Jurkat, Clone E6-1 (cell line): ENCODE results near the gene ABI1. TPM values are rescaled to one million over a fixed set of nuclear protein-coding genes. Genes with fewer than 3 reads are reported as not detected.
"Not testable (repeated sequence)": the region's sequence is repeated elsewhere in the genome, so short reads cannot be mapped to it uniquely, and the experiment has no call there.

Experiments used
- DNase-seq: peaks from one replicate; pipeline ENCODE4 v3.0.0-alpha.2; 2011; ENCODE audit warnings: low read depth, low spot score
- H3K4me3 ChIP-seq: 2 replicates; pipeline ENCODE4 v1.5.1; 2011; ENCODE audit warnings: mild to moderate bottlenecking, low read length, control low read depth, moderate library complexity
- polyA plus RNA-seq: library from polyadenylated mRNA; unstranded; fragments of >200 nt; gene quantifications from one replicate; pipeline ENCODE4 v1.2.1, GENCODE V29; 2012; ENCODE audit warnings: missing spikeins; ENCODE audit not compliant: insufficient read length, insufficient read depth

The ABI1 gene
- 45.2 TPM for polyA plus RNA-seq

- H3K4me3 ChIP-seq, result peak within 1 kb of the TSS; percentile 86
- peak; percentile 99 for DNase-seq
Observed at GRCh38 chr10:26860443-26861204, at the start of gene ABI1. Gene ABI1 (minus strand): TSS chr10:26860958. CDS start chr10:26860863, 95 bp downstream.

- H3K4me3 ChIP-seq, result no peak overlapping the region
- DNase-seq, result no peak
Observed at GRCh38 chr10:26909753-26910152, 49.0 kb upstream of the ABI1 start.

DNA sequence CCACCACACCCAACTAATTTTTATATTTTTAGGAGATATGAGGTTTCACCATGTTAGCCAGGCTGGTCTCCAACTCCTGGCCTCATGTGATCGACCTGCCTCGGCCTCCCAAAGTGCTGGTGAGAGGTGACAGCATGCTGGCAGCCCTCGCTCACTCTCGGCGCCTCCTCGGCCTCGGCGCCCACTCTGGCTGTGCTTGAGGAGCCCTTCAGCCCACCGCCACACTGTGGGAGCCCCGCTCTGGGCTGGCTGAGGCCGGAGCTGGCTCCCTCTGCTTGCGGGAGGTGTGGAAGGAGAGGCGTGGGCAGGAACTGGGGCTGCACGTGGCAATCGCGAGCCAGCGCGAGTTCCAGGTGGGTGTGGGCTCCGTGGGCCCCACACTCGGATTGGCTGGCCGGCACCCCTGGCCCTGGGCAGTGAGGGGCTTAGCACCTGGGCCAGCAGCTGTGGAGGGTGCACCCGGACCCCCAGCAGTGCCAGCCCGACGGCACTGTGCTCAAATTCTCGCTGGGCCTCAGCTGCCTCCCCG is 44.6 kb upstream of the ABI1 start:
- not testable (repeated sequence) for DNase-seq

GRCh38 chr10:26903431-26904217 is 42.9 kb upstream of the ABI1 start:
- no peak for DNase-seq
- H3K4me3 ChIP-seq, result no peak overlapping the region

More for the DNA sequence above, 44.6 kb upstream of the ABI1 start:
- H3K4me3 ChIP-seq, result not testable (repeated sequence)

- not testable (repeated sequence) for DNase-seq
Observed at GRCh38 chr10:26892306-26892923, 31.7 kb upstream of the ABI1 start.

DNA sequence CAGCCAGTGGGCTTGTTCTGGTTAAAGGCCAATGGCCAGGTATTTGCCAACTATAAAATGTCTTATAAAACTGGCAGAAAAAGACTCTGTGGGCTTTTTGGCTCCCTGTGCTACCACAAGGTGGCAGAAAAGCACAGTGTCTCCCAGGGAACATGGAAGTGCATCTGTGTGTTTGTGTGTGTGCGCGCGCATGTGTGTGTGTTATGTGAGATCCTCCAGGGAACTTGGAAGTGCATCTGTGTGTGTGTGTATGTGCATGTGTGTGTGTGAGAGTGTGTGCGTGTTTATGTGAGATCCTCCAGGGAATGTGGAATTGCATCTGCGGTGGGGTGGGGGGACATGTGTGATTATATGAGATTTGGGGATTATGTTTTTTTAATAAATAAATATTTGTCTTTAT is 30.2 kb upstream of the ABI1 start:
- H3K4me3 ChIP-seq, result no peak overlapping the region
- peak; percentile 36 for DNase-seq

More at GRCh38 chr10:26892306-26892923, 31.7 kb upstream of the ABI1 start:
- H3K4me3 ChIP-seq, result not testable (repeated sequence)

GRCh38 chr10:26887611-26888215 is 27.0 kb upstream of the ABI1 start:
- DNase-seq, result no peak
- no peak overlapping the region for H3K4me3 ChIP-seq

DNA sequence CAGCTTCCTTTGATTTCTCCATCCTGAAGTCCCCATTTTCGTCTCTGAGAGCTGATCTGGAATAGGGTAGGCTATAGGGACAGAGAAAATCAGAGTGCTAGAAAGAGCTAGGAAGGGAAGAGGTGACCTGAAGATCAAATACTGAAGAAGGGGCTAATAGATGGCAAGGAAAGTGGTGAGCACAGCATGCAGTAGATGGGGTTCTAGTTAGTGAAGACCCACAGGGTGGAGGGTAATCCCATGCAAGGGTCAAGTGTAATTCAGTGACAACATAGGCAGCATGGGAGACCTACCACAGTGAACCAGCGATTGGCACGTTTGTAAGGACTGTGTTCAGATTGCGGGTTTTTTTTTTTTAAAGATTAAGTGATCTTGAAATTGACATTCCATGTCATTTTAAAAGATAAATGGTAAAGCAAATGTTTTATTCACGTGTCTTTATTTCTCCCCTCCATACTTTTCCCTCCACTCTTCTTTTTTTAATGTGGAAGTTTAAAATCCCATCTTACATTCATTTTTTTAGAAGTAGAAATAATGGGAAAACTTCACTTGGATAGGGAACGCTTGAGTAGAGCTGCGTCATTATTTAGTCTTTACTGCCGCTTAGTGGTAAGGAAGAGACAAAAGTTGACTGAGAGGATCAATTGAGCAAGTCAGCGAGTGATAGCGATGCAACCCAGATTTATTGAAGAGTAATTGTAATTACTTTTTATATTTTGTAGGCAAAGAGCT is 21.0 kb upstream of the ABI1 start:
- no peak overlapping the region for H3K4me3 ChIP-seq
- DNase-seq, result peak; percentile 47

DNA sequence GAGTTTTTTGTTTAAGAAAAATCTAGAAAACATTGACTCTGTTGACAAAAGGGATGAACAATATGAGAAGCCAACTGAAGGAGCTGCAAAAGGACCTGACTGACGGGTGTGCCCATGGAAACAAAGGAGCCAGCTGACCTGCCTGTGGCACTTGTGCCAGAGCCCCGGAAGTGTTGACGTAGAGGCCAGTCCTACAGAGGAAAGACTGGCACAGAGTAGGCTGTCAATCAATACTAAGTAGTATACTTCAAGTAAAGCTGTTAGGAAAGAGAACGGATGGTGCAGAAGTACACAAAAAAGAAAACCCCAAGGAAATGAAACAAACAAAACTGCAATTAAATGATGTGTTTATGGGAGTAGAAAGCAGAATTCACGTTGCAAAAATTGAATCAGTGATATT is 19.0 kb upstream of the ABI1 start:
- no peak for DNase-seq
- no peak overlapping the region for H3K4me3 ChIP-seq

DNA sequence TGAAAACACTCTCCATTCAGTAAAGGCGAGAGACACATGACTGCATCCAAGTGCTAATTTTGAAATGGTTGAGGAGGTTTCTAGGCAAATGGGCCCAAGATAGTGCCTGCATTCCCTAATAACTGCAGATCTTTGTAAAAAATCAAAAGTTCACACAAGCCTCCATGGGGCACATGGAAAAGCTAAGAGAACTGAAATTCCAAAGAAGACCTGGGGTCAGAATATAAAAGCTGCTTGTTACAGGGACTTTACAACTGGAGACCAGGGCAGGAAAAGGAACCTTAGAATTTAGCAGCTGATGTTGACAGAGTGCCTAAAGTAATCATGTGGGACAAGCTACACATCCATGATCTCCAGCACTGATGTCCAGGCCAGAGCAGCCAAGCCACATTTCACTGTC is 10.0 kb upstream of the ABI1 start:
- no peak overlapping the region for H3K4me3 ChIP-seq
- DNase-seq, result no peak

DNA sequence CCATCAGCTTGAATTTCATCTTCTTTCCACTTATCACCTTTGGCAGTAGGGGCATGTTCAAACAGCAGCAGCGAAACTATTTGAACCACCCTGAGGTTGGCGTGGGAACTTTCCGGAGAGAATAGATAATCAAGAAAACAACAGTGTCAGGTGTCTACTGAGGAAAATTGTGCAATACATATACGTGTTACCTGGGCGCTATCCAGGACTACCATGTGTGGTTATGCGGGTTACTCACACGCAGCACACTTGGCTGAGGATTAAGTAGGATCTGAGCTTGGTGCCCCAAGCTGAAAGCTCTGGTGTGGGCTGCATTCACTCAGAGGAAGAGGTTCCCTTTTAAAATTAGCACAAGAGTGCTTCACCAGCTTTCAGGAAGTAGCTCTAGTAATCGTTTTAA is 8.8 kb upstream of the ABI1 start:
- H3K4me3 ChIP-seq, result no peak overlapping the region
- DNase-seq, result peak; percentile 47

GRCh38 chr10:26863351-26864076 is 2.8 kb upstream of the ABI1 start:
- H3K4me3 ChIP-seq, result no peak overlapping the region
- DNase-seq, result no peak

DNA sequence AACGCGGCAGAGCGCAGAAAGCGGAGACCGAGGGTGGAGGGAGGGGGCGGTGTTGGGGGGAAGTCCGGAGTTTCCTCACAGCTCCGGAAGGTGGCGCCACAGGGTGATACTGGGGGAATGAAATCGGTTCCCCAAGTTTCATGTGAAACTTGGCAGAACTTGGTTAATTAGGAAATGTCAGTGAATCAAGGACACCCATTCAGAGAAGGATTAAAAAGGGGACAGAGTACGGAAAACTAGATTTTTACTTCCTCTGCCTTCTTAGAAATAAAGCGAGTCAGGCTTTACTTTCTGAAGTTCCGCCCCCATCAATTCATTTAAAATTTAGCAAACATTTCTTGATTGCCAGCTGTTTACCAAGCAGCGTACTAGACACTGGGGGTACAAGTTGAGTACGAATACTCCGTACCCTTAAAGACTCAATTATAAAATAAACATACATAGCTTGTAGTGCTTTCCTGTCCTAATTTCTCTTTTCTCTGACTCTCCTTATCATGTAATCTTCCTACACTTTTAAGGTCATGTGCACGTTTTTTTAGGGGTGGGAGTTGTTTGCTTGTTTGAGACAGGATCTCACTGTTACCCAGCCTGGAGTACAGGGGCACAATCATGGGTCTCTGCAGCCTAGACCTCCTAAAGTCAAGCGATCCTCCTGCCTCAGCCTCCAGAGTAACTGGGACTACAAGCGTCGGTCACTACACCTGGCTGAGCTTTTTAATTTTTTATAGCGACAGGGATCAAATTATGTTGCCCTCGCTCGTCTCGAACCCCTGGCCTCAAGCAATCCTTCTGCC is 644 bp upstream of the ABI1 start:
- DNase-seq, result no peak
- H3K4me3 ChIP-seq, result peak overlapping the region; percentile 33

DNA sequence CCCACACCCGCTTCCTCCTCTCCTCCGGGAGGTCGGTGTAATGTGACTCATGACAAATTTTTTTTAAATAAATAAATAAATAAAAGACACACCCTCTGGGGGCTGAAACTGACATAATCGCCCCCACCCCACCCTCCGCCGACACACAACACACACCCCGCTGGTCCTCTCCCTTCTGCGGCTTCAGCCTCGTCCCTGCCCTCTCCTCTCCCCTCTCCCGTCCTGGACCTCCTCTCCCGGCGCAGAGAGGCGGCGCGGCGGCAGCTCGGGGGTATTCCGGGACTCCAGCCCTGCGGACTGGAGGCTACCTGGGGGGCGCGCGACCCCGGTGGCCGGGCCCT is 686 bp downstream of the ABI1 start:
- peak; percentile 57 for DNase-seq
- H3K4me3 ChIP-seq, result peak overlapping the region; percentile 86

- peak overlapping the region; percentile 86 for H3K4me3 ChIP-seq
- DNase-seq, result peak; percentile 9
Observed at GRCh38 chr10:26859241-26860101, 1.3 kb downstream of the ABI1 start.

DNA sequence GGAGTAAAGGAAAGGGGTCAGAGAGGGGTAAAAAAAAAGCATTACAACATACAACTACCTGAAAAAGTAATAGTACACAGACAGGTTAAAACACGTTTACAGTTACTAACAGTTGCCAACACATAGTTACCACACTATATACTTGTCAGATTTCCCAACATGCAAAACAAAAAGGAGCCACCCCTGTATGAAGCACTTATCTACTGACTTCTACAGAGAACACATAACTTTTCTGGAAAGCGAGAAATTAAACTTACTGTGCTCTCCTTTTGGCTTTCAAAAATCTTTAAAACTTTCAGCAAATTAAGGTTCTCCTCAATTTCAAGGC is 2.1 kb downstream of the ABI1 start:
- H3K4me3 ChIP-seq, result peak overlapping the region; percentile 86
- DNase-seq, result peak; percentile 15
